ENCODE data around the gene DEPP1. TPM values are rescaled to one million over a fixed set of nuclear protein-coding genes. Genes with fewer than 3 reads are reported as not detected.

Gene DEPP1
- polyA plus RNA-seq, 1 donor from 2014 or later, result 4.3 TPM

DNA sequence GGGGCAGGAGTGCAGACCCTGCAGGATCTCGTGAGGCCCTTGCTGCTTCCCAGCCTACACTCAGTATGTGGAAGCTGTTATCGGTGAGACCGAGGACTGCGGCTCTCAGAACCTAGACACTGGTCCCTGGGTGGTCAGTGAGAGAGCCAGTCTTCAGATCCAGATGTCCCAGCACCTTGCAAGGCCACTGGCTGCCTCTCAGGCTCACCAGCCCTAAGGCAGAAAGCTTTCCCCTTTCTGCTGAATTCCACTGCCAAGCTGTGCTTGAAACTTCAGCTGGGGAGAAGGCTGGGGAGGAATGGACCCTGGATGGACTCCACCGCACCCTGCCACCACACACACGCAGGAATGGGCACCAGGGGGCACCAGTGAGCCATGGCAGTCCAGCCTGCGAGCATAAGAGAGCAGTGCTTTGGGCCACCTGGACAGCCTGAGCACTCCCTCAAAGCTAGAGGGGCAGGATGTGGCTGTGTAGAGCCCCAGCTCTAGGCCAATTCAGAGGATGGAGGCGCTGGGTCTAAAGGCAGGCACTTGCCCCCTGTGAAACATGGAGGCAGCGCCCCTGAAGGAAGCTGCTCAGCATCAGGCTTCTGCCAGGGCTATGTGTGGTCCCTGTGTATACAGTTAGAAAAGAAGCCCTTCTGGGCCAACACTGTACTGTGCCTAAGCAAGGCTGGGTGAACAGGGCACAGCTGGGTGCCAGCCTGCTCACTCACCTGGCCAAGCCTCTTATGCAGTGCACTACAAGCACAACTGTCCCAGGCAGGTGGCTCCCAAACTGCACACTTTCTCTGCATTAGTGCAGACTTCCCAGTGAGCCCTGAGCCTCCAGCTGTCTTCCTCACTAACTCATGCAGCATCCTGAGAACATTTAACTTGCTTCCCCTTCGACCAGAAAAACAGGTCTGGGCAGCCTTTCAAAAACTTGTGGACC lies 45.8 kb downstream of the DEPP1 start:
- no peaks in the 10 kb centered on the region for H4K20me1 ChIP-seq (ENCODE audit: insufficient read depth)
- H3K27me3 ChIP-seq (ENCODE audit: insufficient read depth, low read depth, low read length), result no peaks in the 10 kb centered on the region
- no peak overlapping the region for H2AFZ ChIP-seq (ENCODE audit: low read depth, low read length)
- no peaks in the 10 kb centered on the region for H3K9me3 ChIP-seq (ENCODE audit: low read length)
- no peaks in the 10 kb centered on the region for H3K79me2 ChIP-seq (replicated peaks; ENCODE audit: insufficient read depth, low read length)
- no peak overlapping the region for H3K4me3 ChIP-seq (ENCODE audit: low read length)
- TF ChIP-seq TAF1 (IDR thresholded peaks at IDR 0.05; ENCODE audit: low read depth), result no peak
- no peak for TF ChIP-seq EZH2 (IDR thresholded peaks at IDR 0.05; ENCODE audit: borderline replicate concordance, insufficient read depth, low read length, poor library complexity, severe bottlenecking)
- TF ChIP-seq POLR2AphosphoS5 (IDR thresholded peaks at IDR 0.05), result no peak
- no peak for TF ChIP-seq MXI1 (conservative IDR thresholded peaks at IDR 0.05; ENCODE audit: poor library complexity, severe bottlenecking)
- no peak for TF ChIP-seq EP300 (conservative IDR thresholded peaks at IDR 0.05; ENCODE audit: poor library complexity, severe bottlenecking)
- TF ChIP-seq, protein P1, sequence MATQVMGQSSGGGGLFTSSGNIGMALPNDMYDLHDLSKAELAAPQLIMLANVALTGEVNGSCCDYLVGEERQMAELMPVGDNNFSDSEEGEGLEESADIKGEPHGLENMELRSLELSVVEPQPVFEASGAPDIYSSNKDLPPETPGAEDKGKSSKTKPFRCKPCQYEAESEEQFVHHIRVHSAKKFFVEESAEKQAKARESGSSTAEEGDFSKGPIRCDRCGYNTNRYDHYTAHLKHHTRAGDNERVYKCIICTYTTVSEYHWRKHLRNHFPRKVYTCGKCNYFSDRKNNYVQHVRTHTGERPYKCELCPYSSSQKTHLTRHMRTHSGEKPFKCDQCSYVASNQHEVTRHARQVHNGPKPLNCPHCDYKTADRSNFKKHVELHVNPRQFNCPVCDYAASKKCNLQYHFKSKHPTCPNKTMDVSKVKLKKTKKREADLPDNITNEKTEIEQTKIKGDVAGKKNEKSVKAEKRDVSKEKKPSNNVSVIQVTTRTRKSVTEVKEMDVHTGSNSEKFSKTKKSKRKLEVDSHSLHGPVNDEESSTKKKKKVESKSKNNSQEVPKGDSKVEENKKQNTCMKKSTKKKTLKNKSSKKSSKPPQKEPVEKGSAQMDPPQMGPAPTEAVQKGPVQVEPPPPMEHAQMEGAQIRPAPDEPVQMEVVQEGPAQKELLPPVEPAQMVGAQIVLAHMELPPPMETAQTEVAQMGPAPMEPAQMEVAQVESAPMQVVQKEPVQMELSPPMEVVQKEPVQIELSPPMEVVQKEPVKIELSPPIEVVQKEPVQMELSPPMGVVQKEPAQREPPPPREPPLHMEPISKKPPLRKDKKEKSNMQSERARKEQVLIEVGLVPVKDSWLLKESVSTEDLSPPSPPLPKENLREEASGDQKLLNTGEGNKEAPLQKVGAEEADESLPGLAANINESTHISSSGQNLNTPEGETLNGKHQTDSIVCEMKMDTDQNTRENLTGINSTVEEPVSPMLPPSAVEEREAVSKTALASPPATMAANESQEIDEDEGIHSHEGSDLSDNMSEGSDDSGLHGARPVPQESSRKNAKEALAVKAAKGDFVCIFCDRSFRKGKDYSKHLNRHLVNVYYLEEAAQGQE (IDR thresholded peaks at IDR 0.05; ENCODE audit: borderline replicate concordance), result no peak
- peak; percentile 48 for TF ChIP-seq SMC3 (conservative IDR thresholded peaks at IDR 0.05; ENCODE audit: poor library complexity)
- peak; percentile 36 for TF ChIP-seq RAD21 (conservative IDR thresholded peaks at IDR 0.05)
- TF ChIP-seq CTCF (IDR thresholded peaks at IDR 0.05; ENCODE audit: poor library complexity, severe bottlenecking), result peak; percentile 54
- no peaks in the 10 kb centered on the region for H3K36me3 ChIP-seq (ENCODE audit: insufficient read depth, low read length)
- no peaks in the 10 kb centered on the region for H3F3A ChIP-seq (ENCODE audit: insufficient read depth, low read length, poor library complexity, severe bottlenecking)
- no peaks in the 10 kb centered on the region for H3K9me2 ChIP-seq (ENCODE audit: insufficient read depth, low read length)
- no peak overlapping the region for H3K4me2 ChIP-seq (ENCODE audit: low read length)
- H3K9ac ChIP-seq (ENCODE audit: low read length), result no peak overlapping the region
- no peak overlapping the region for H3K27ac ChIP-seq (ENCODE audit: low read length)

- H3K4me3 ChIP-seq (ENCODE audit: low read length), result no peak overlapping the region
- H3K4me2 ChIP-seq (ENCODE audit: low read length), result no peak overlapping the region
- H3K36me3 ChIP-seq (ENCODE audit: insufficient read depth, low read length), result no peaks in the 10 kb centered on the region
- H2AFZ ChIP-seq (ENCODE audit: low read depth, low read length), result no peak overlapping the region
- no peaks in the 10 kb centered on the region for H4K20me1 ChIP-seq (ENCODE audit: insufficient read depth)
- H3F3A ChIP-seq (ENCODE audit: insufficient read depth, low read length, poor library complexity, severe bottlenecking), result no peaks in the 10 kb centered on the region
- no peak overlapping the region for H3K9ac ChIP-seq (ENCODE audit: low read length)
- H3K27ac ChIP-seq (ENCODE audit: low read length), result no peak overlapping the region
- H3K9me3 ChIP-seq (ENCODE audit: low read length), result no peaks in the 10 kb centered on the region
- no peaks in the 10 kb centered on the region for H3K9me2 ChIP-seq (ENCODE audit: insufficient read depth, low read length)
- H3K27me3 ChIP-seq (ENCODE audit: insufficient read depth, low read depth, low read length), result no peaks in the 10 kb centered on the region
- TF ChIP-seq MXI1 (conservative IDR thresholded peaks at IDR 0.05; ENCODE audit: poor library complexity, severe bottlenecking) (no peak), POLR2AphosphoS5 (IDR thresholded peaks at IDR 0.05) (no peak), RAD21 (conservative IDR thresholded peaks at IDR 0.05) (no peak), SMC3 (conservative IDR thresholded peaks at IDR 0.05; ENCODE audit: poor library complexity) (no peak), CTCF (IDR thresholded peaks at IDR 0.05; ENCODE audit: poor library complexity, severe bottlenecking) (no peak), EZH2 (IDR thresholded peaks at IDR 0.05; ENCODE audit: borderline replicate concordance, insufficient read depth, low read length, poor library complexity, severe bottlenecking) (no peak), EP300 (conservative IDR thresholded peaks at IDR 0.05; ENCODE audit: poor library complexity, severe bottlenecking) (no peak), TAF1 (IDR thresholded peaks at IDR 0.05; ENCODE audit: low read depth) (no peak)
- TF ChIP-seq, protein P1 (IDR thresholded peaks at IDR 0.05; ENCODE audit: borderline replicate concordance), result no peak
- no peaks in the 10 kb centered on the region for H3K79me2 ChIP-seq (replicated peaks; ENCODE audit: insufficient read depth, low read length)
Measured at GRCh38 chr10:44931621-44932516, 46.7 kb downstream of the DEPP1 start.
